H9 (cell line): Measurements from ENCODE around the gene ADAMTS2. TPM values are rescaled to one million over a fixed set of nuclear protein-coding genes. Genes with fewer than 3 reads are reported as not detected.

Experiments
- DNase-seq: peaks from one replicate; pipeline ENCODE4 v3.0.0-alpha.2; 2017
- H2AFZ ChIP-seq: one replicate; pipeline ENCODE4 v1.6.1; 2013; ENCODE audit warnings: mild to moderate bottlenecking, low read length, control low read depth, moderate library complexity
- H2AK5ac ChIP-seq: 2 replicates; pipeline ENCODE4 v1.6.1; 2013; ENCODE audit warnings: low read length, control low read depth, mixed read lengths; ENCODE audit not compliant: insufficient read length
- H2BK120ac ChIP-seq: one replicate; pipeline ENCODE4 v1.6.1; 2013; ENCODE audit warnings: low read depth, mild to moderate bottlenecking, low read length, control low read depth, inconsistent platforms; ENCODE audit not compliant: poor library complexity, severe bottlenecking
- H2BK12ac ChIP-seq: 2 replicates; pipeline ENCODE4 v1.6.1; 2013; ENCODE audit warnings: low read length, control low read depth, mixed read lengths, low read depth; ENCODE audit not compliant: insufficient read length
- H2BK15ac ChIP-seq: 2 replicates; pipeline ENCODE4 v1.6.1; 2013; ENCODE audit warnings: low read depth, low read length, control low read depth
- H2BK20ac ChIP-seq: one replicate; pipeline ENCODE4 v1.6.1; 2013; ENCODE audit warnings: low read depth, mild to moderate bottlenecking, low read length, control low read depth, inconsistent platforms; ENCODE audit not compliant: poor library complexity, severe bottlenecking
- H2BK5ac ChIP-seq: 2 replicates; pipeline ENCODE4 v1.6.1; 2013; ENCODE audit warnings: low read length, control low read depth, mixed read lengths; ENCODE audit not compliant: insufficient read length
- H3K14ac ChIP-seq: 2 replicates; pipeline ENCODE4 v1.6.1; 2013; ENCODE audit warnings: low read length, control low read depth; ENCODE audit not compliant: insufficient read depth
- H3K18ac ChIP-seq: 2 replicates; pipeline ENCODE4 v1.6.1; 2013; ENCODE audit warnings: low read depth, mild to moderate bottlenecking, mixed read lengths, low read length, control low read depth; ENCODE audit not compliant: insufficient read length
- H3K23ac ChIP-seq: 2 replicates; pipeline ENCODE4 v1.6.1; 2013; ENCODE audit warnings: low read length, control low read depth, mixed read lengths, low read depth; ENCODE audit not compliant: insufficient read length
- H3K23me2 ChIP-seq: 2 replicates; pipeline ENCODE4 v1.6.1; 2013; ENCODE audit warnings: low read depth, mild to moderate bottlenecking, mixed read lengths, low read length, control low read depth; ENCODE audit not compliant: insufficient read length, poor library complexity, severe bottlenecking
- H3K27ac ChIP-seq: 2 replicates; pipeline ENCODE4 v1.5.1; 2013; ENCODE audit warnings: low read length, control low read depth, mixed read lengths, low read depth; ENCODE audit not compliant: insufficient read length
- H3K27me3 ChIP-seq: 2 replicates; pipeline ENCODE4 v1.6.1; 2013; ENCODE audit warnings: low read length, control low read depth, inconsistent platforms; ENCODE audit not compliant: insufficient read depth
- H3K4ac ChIP-seq: 2 replicates; pipeline ENCODE4 v1.6.1; 2013; ENCODE audit warnings: low read depth, mild to moderate bottlenecking, control low read depth, inconsistent platforms, low read length, moderate library complexity
- H3K4me1 ChIP-seq: 2 replicates; pipeline ENCODE4 v1.6.1; 2013; ENCODE audit warnings: low read length, control low read depth, inconsistent platforms; ENCODE audit not compliant: insufficient read depth
- H3K4me2 ChIP-seq: 2 replicates; pipeline ENCODE4 v1.6.1; 2013; ENCODE audit warnings: low read length, control low read depth, mixed read lengths; ENCODE audit not compliant: insufficient read length, insufficient read depth
- H3K56ac ChIP-seq: 2 replicates; pipeline ENCODE4 v1.6.1; 2013; ENCODE audit warnings: low read depth, mild to moderate bottlenecking, mixed read lengths, low read length, control low read depth; ENCODE audit not compliant: insufficient read length
- H3K79me1 ChIP-seq: 2 replicates; pipeline ENCODE4 v1.6.1; 2013; ENCODE audit warnings: low read depth, mild to moderate bottlenecking, moderate library complexity, low read length, control low read depth, inconsistent platforms; ENCODE audit not compliant: insufficient read depth, poor library complexity, severe bottlenecking
- H3K79me2 ChIP-seq: 2 replicates; pipeline ENCODE4 v1.6.1; 2013; ENCODE audit warnings: low read length, control low read depth, inconsistent platforms; ENCODE audit not compliant: insufficient read depth
- H3K9ac ChIP-seq: 2 replicates; pipeline ENCODE4 v1.6.1; 2013; ENCODE audit warnings: low read length, control low read depth, mixed read lengths; ENCODE audit not compliant: insufficient read length; ENCODE audit errors: extremely low read depth
- H3K9me3 ChIP-seq: one replicate; pipeline ENCODE4 v1.6.1; 2013; ENCODE audit warnings: low read depth, low read length, inconsistent platforms; ENCODE audit not compliant: control insufficient read depth
- H3T11ph ChIP-seq: one replicate; pipeline ENCODE4 v1.6.1; 2013; ENCODE audit warnings: mild to moderate bottlenecking, low read length, control low read depth, inconsistent platforms
- H4K20me1 ChIP-seq: one replicate; pipeline ENCODE4 v1.6.1; 2013; ENCODE audit not compliant: control insufficient read depth, insufficient read length, insufficient read depth
- H4K5ac ChIP-seq: 2 replicates; pipeline ENCODE4 v1.6.1; 2013; ENCODE audit warnings: low read depth, mild to moderate bottlenecking, mixed read lengths, low read length, control low read depth; ENCODE audit not compliant: insufficient read length
- H4K8ac ChIP-seq: replicated peaks from 2 replicates; pipeline ENCODE4 v1.6.1; 2013; ENCODE audit warnings: low read length, control low read depth, mixed read lengths, low read depth; ENCODE audit not compliant: insufficient read length
- H4K91ac ChIP-seq: 2 replicates; pipeline ENCODE4 v1.6.1; 2013; ENCODE audit warnings: low read depth, mild to moderate bottlenecking, moderate library complexity, mixed read lengths, low read length, control low read depth; ENCODE audit not compliant: insufficient read length
- H3K27ac Mint-ChIP-seq, 3 experiments: 2 replicates in 2 of 3; 3 replicates in 1 of 3; pipeline ENCODE4 v1.8.0; 2020 to 2021; ENCODE audit warnings: mixed read lengths in 3 of 3, mild to moderate bottlenecking in 1 of 3, moderate library complexity in 1 of 3
- H3K27me3 Mint-ChIP-seq: 2 replicates; pipeline ENCODE4 v1.8.0; 2021; ENCODE audit warnings: low read depth, mild to moderate bottlenecking, moderate library complexity, mixed read lengths
- H3K36me3 Mint-ChIP-seq, 3 experiments: 2 replicates in 2 of 3; 3 replicates in 1 of 3; pipeline ENCODE4 v1.8.0; 2020 to 2021; ENCODE audit warnings: low read depth in 3 of 3, mixed read lengths in 3 of 3; ENCODE audit not compliant: insufficient read depth in 1 of 3
- H3K4me1 Mint-ChIP-seq, 2 experiments: 2 replicates each; pipeline ENCODE4 v1.8.0; 2020; ENCODE audit warnings: mixed read lengths in 2 of 2
- H3K4me3 Mint-ChIP-seq, 2 experiments: 2 replicates in 1 of 2; 3 replicates in 1 of 2; pipeline ENCODE4 v1.8.0; 2020 to 2021; ENCODE audit warnings: mild to moderate bottlenecking in 2 of 2, mixed read lengths in 2 of 2, moderate library complexity in 1 of 2
- H3K9me3 Mint-ChIP-seq, 2 experiments: 2 replicates in 1 of 2; 3 replicates in 1 of 2; pipeline ENCODE4 v1.8.0; 2020; ENCODE audit warnings: mild to moderate bottlenecking in 2 of 2, mixed read lengths in 2 of 2, moderate library complexity in 1 of 2
- WGBS: extraction: QIAGEN DNeasy Blood & Tissue Kit; methylation state at CpG from one replicate; pipeline ENCODE4 v1.1.7; 2013; ENCODE audit warnings: missing lambda C conversion rate, low lambda C conversion rate, mixed read lengths; ENCODE audit not compliant: insufficient read length; ENCODE audit errors: extremely low coverage; 5-methylcytosine and 5-hydroxymethylcytosine counted together
- total RNA-seq: library from RNA; stranded (reverse); gene quantifications from 2 replicates; pipeline ENCODE4 v1.2.1, GENCODE V29; 2021
- TF ChIP-seq, protein P1 (sequence below): fragments of 200-600 bp; sonication (generic); conservative IDR thresholded peaks from 3 replicates; pipeline ENCODE4 v1.8.0; 2021; ENCODE audit warnings: antibody characterized with exemption, mild to moderate bottlenecking

Gene ADAMTS2
- total RNA-seq, 1 experiment from 2014 or later: 5.4 TPM

DNA sequence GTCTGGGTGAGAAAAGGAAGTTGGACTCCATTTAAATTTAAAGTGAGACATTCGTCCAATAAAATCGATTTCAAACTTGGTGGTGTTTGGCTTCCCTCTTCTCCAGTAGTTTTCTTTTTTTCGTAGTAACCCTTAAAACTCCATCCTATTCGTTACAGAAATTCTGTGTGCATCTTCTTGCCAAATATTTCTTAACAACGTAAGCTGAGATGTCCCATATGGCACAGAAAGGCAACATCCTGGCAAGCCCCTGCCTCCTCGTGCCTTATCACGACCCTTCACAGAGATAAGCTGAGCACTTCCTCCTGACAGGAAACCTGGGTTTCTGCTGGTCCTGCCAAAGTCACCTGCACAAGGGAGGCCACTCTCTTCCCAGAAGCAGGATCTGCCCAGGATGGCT is 11.8 kb upstream of the ADAMTS2 start:
- no peak overlapping the region for H3K4ac ChIP-seq
- Mint-ChIP-seq H3K4me3 (no peak overlapping the region), H3K9me3 (no peaks in the 10 kb centered on the region), H3K36me3 (no peaks in the 10 kb centered on the region), H3K4me1 (no peaks in the 10 kb centered on the region), H3K27me3 (peaks cover 20% of the 10 kb centered on the region), H3K27ac (no peak overlapping the region)
- H3K27me3 ChIP-seq: no peaks in the 10 kb centered on the region
- H3K23ac ChIP-seq: no peak overlapping the region
- H4K5ac ChIP-seq: no peak overlapping the region
- H3K79me1 ChIP-seq: no peaks in the 10 kb centered on the region
- DNase-seq: no peak
- no peak overlapping the region for H4K91ac ChIP-seq
- H3K9me3 ChIP-seq: no peaks in the 10 kb centered on the region
- H2BK5ac ChIP-seq: no peak overlapping the region
- H4K8ac ChIP-seq: no peak overlapping the region
- H3K9ac ChIP-seq: no peak overlapping the region
- H3K27ac ChIP-seq: no peak overlapping the region
- no peak overlapping the region for H2AFZ ChIP-seq
- no peaks in the 10 kb centered on the region for H3K23me2 ChIP-seq
- H3K79me2 ChIP-seq: no peaks in the 10 kb centered on the region
- no peak overlapping the region for H2BK20ac ChIP-seq
- no peak overlapping the region for H2BK12ac ChIP-seq
- H2BK120ac ChIP-seq: no peak overlapping the region
- WGBS: no CpG with 5 or more reads among the region's 7 CpGs
- no peak overlapping the region for H3K14ac ChIP-seq
- H4K20me1 ChIP-seq: peaks cover 2% of the 10 kb centered on the region
- no peak overlapping the region for H3K18ac ChIP-seq
- no peak overlapping the region for H2AK5ac ChIP-seq
- no peak overlapping the region for H3K56ac ChIP-seq
- no peak overlapping the region for H3K4me2 ChIP-seq
- H2BK15ac ChIP-seq: no peak overlapping the region
- H3T11ph ChIP-seq: no peak overlapping the region
- H3K4me1 ChIP-seq: no peaks in the 10 kb centered on the region
- TF ChIP-seq, protein P1, sequence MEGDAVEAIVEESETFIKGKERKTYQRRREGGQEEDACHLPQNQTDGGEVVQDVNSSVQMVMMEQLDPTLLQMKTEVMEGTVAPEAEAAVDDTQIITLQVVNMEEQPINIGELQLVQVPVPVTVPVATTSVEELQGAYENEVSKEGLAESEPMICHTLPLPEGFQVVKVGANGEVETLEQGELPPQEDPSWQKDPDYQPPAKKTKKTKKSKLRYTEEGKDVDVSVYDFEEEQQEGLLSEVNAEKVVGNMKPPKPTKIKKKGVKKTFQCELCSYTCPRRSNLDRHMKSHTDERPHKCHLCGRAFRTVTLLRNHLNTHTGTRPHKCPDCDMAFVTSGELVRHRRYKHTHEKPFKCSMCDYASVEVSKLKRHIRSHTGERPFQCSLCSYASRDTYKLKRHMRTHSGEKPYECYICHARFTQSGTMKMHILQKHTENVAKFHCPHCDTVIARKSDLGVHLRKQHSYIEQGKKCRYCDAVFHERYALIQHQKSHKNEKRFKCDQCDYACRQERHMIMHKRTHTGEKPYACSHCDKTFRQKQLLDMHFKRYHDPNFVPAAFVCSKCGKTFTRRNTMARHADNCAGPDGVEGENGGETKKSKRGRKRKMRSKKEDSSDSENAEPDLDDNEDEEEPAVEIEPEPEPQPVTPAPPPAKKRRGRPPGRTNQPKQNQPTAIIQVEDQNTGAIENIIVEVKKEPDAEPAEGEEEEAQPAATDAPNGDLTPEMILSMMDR: no peak
